COLO668 (cell line): Measurements from ENCODE around the gene EMC8.

Experiments
- DNase-seq: peaks from one replicate; lab custom pipeline; 2025; ENCODE audit not compliant: unreplicated experiment; lab: John Stamatoyannopoulos, UW

Gene EMC8

GRCh38 chr16:85733155-85733838 is 66.0 kb downstream of the EMC8 start:
- DNase-seq, result no peak

- no peak for DNase-seq
Observed at GRCh38 chr16:85731179-85731578, 68.2 kb downstream of the EMC8 start.

GRCh38 chr16:85730186-85730465 is 69.2 kb downstream of the EMC8 start:
- DNase-seq, result no peak

DNA sequence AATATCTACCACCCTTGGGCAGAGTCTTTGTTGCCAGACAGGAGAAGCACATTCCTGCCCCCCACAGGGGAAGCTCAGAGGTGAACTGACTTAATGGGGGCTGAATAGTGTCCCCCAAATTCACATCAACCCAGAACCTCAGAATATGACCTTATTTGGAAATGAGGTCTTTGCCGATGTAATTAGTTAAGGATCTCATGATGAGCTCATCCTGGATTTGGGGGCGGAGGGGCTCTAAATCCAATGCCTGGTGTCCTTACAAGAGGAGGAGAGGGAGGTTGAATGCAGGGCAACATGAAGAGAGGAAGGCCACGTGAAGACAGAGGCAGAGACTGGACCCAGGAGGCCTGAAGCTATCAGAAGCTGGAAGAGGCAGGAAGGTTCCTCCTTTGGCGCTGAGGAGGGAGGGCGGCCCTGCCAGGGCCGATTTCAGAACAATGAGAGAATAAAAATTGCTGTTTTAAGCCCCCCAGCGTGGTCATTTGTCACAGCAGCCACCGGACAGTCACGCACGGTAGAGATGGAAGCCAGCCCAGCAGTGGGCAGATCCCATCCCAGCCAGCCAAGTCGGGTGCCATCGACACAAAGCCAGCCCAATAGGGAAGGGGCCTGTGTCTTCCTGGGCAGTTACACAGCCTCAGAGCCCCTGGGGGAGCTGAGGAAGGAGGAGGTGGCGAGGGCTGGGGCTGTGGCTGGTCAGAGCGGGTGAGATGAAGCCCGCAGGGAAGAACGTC is 69.7 kb downstream of the EMC8 start:
- DNase-seq, result no peak

- DNase-seq, result no peak
Observed at GRCh38 chr16:85728879-85729278, 70.5 kb downstream of the EMC8 start.
